ENCODE measurements around the gene KRTAP19-8.

DNA sequence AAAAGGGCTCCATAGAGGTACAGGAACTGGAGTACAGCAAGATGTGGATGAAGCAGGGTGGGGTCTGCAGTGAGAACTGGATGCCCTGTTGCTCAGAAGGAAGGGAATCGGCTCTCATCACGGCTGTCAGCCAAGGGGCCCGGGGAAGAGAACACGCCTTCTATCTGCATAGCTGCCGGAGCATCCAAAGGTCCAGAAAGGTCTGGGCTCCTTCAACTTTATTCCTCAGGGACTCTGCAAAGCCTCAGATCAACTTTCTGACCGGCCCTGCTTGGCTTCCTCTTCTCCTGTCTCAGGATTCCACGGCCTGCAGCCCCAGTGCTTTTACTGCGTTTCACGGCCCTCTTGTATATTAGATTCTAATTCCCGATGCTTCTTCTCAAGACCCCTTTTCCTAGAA lies 34.8 kb downstream of the KRTAP19-8 start:
- no peak for TF ChIP-seq POLR2A (IDR thresholded peaks at IDR 0.05)
- TF ChIP-seq, protein P1, sequence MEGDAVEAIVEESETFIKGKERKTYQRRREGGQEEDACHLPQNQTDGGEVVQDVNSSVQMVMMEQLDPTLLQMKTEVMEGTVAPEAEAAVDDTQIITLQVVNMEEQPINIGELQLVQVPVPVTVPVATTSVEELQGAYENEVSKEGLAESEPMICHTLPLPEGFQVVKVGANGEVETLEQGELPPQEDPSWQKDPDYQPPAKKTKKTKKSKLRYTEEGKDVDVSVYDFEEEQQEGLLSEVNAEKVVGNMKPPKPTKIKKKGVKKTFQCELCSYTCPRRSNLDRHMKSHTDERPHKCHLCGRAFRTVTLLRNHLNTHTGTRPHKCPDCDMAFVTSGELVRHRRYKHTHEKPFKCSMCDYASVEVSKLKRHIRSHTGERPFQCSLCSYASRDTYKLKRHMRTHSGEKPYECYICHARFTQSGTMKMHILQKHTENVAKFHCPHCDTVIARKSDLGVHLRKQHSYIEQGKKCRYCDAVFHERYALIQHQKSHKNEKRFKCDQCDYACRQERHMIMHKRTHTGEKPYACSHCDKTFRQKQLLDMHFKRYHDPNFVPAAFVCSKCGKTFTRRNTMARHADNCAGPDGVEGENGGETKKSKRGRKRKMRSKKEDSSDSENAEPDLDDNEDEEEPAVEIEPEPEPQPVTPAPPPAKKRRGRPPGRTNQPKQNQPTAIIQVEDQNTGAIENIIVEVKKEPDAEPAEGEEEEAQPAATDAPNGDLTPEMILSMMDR (IDR thresholded peaks at IDR 0.05), result no peak

Measured in Peyer's patch (tissue), 4 donors.